Activated T-helper 9 cell treated with anti-CD3 and anti-CD28 coated beads, Interleukin-2, amount 50 U/mL, for 16 hours (primary cell): Measurements from ENCODE around the gene WDR7.

ENCODE experiments used
- DNase-seq: peaks from one replicate; pipeline ENCODE4 v3.0.0-alpha.2; 2020; ENCODE audit warnings: low read depth

WDR7 gene

GRCh38 chr18:56890632-56891031 is 239.5 kb downstream of the WDR7 start:
- no peak for DNase-seq

- DNase-seq = no peak
Observed at GRCh38 chr18:56891116-56891515, 240.0 kb downstream of the WDR7 start.

GRCh38 chr18:56891870-56892269 is 240.7 kb downstream of the WDR7 start:
- DNase-seq = no peak

- DNase-seq = no peak
Observed at GRCh38 chr18:56897122-56897521, 246.0 kb downstream of the WDR7 start.

GRCh38 chr18:56899660-56900059 is 248.5 kb downstream of the WDR7 start:
- no peak for DNase-seq

- no peak for DNase-seq
Observed at GRCh38 chr18:56900195-56901094, 249.3 kb downstream of the WDR7 start.

- no peak for DNase-seq
Observed at GRCh38 chr18:56901919-56902318, 250.8 kb downstream of the WDR7 start.

- DNase-seq = no peak
Observed at GRCh38 chr18:56902653-56903052, 251.5 kb downstream of the WDR7 start.

GRCh38 chr18:56903686-56904085 is 252.5 kb downstream of the WDR7 start:
- no peak for DNase-seq

GRCh38 chr18:56907771-56908170 is 256.6 kb downstream of the WDR7 start:
- no peak for DNase-seq

GRCh38 chr18:56910237-56910636 is 259.1 kb downstream of the WDR7 start:
- DNase-seq = no peak

- no peak for DNase-seq
Observed at GRCh38 chr18:56910967-56911366, 259.8 kb downstream of the WDR7 start.

GRCh38 chr18:56913941-56914340 is 262.8 kb downstream of the WDR7 start:
- DNase-seq = no peak

- DNase-seq = no peak
Observed at GRCh38 chr18:56919190-56919589, 268.0 kb downstream of the WDR7 start.

GRCh38 chr18:56921896-56922480 is 270.8 kb downstream of the WDR7 start:
- no peak for DNase-seq

- no peak for DNase-seq
Observed at GRCh38 chr18:56926734-56927133, 275.6 kb downstream of the WDR7 start.

- no peak for DNase-seq
Observed at GRCh38 chr18:56927786-56928185, 276.6 kb downstream of the WDR7 start.

GRCh38 chr18:56929886-56930285 is 278.7 kb downstream of the WDR7 start:
- no peak for DNase-seq

GRCh38 chr18:56933472-56933871 is 282.3 kb downstream of the WDR7 start:
- DNase-seq = no peak

- DNase-seq = no peak
Observed at GRCh38 chr18:56934131-56934530, 283.0 kb downstream of the WDR7 start.

GRCh38 chr18:56934906-56935305 is 283.7 kb downstream of the WDR7 start:
- no peak for DNase-seq

- DNase-seq = no peak
Observed at GRCh38 chr18:56935434-56936040, 284.4 kb downstream of the WDR7 start.

GRCh38 chr18:56936457-56936856 is 285.3 kb downstream of the WDR7 start:
- no peak for DNase-seq
